Measurements from ENCODE around the gene KRTAP10-3.

The KRTAP10-3 gene

DNA sequence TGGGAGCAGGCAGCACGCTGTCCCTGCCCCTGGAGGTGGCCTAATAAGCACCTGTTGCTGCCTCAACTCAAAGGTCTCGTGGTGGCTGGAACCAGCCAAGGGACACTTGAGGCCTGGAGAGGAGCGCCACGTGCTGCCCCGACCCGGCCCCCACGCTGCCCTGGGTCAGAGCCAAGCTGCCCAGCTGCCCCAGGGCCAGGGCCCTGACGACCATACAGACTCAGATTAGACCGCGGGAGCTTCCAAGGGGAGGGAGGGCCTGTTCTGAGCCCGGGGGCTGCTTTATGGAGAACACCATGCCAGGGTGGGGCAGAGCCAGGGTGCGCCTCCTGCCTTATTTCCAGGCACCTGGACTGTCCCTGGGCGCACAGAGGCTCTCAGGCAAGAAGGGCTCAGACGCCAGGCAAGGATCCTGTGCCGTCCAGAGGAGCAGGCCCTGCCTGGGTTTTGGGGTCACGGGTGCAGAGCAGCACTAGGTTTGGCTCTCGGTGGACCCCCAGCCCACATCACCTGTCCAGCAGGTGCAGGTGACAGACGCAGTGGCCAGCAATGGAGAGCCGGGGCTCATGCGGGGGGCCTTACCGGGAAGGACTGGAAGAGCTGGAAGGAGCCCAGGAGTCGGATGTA is 37.2 kb downstream of the KRTAP10-3 start:
- Histone ChIP-seq H3K9me3 (replicated peaks in 1 of 2; ENCODE audit: control insufficient read depth in 2 of 2, insufficient read depth in 1 of 2, low read depth in 1 of 2, low read length in 2 of 2) (peaks cover 0 to 10% of the 10 kb centered on the region in 2 donors), H4K91ac (ENCODE audit: low read depth, low read length, poor library complexity) (no peak overlapping the region), H3K4ac (ENCODE audit: low read length) (no peak overlapping the region), H2BK120ac (ENCODE audit: low read depth, low read length) (no peak overlapping the region), H3K27me3 (ENCODE audit: control insufficient read depth in 3 of 3, insufficient read depth in 3 of 3, low read depth in 1 of 3, low read length in 3 of 3) (no peaks in the 10 kb centered on the region), H3K4me1 (ENCODE audit: control insufficient read depth in 2 of 2, insufficient read depth in 1 of 2, low read depth in 1 of 2, low read length in 2 of 2) (no peaks in the 10 kb centered on the region), H2AK5ac (ENCODE audit: low read depth, low read length) (peak overlapping the region; percentile 85), H3K18ac (ENCODE audit: low read length) (peak overlapping the region; percentile 81), H3K36me3 (replicated peaks in 1 of 2; ENCODE audit: control insufficient read depth in 2 of 2, insufficient read depth in 2 of 2, low read length in 2 of 2) (no peaks in the 10 kb centered on the region), H3K4me2 (ENCODE audit: insufficient read depth, low read length, poor library complexity, severe bottlenecking) (no peak overlapping the region), H3K27ac (replicated peaks; ENCODE audit: low read length) (no peak overlapping the region), H4K8ac (ENCODE audit: low read depth, low read length) (no peak overlapping the region), H3K23ac (ENCODE audit: low read depth, low read length, poor library complexity) (peak overlapping the region; percentile 77), H3K79me1 (ENCODE audit: low read depth, low read length) (no peaks in the 10 kb centered on the region), H3K14ac (ENCODE audit: low read length) (no peak overlapping the region), H3K4me3 (ENCODE audit: low read length in 2 of 2) (no peak overlapping the region), H3K9ac (ENCODE audit: low read depth, low read length, poor library complexity) (no peak overlapping the region), H2BK5ac (ENCODE audit: low read length) (peak overlapping the region; percentile 15), H2AFZ (ENCODE audit: low read length) (no peak overlapping the region), H2BK15ac (ENCODE audit: low read length) (no peak overlapping the region), H2BK12ac (ENCODE audit: low read length) (no peak overlapping the region)
- no peak for DNase-seq (ENCODE audit: low spot score)
- WGBS, 2 donors (ENCODE audit: extremely low coverage in 2 of 2, insufficient read length in 2 of 2, insufficient replicate concordance in 1 of 2) = no CpG with 5 or more reads among the region's 22 CpGs

- H3K27ac ChIP-seq (replicated peaks; ENCODE audit: low read length) = no peak overlapping the region
- no peak overlapping the region for H2BK120ac ChIP-seq (ENCODE audit: low read depth, low read length)
- H3K27me3 ChIP-seq (ENCODE audit: control insufficient read depth in 3 of 3, insufficient read depth in 3 of 3, low read depth in 1 of 3, low read length in 3 of 3) = no peaks in the 10 kb centered on the region
- H3K4ac ChIP-seq (ENCODE audit: low read length) = no peak overlapping the region
- no peak for DNase-seq (ENCODE audit: low spot score)
- peak overlapping the region; percentile 55 for H2BK5ac ChIP-seq (ENCODE audit: low read length)
- no peaks in the 10 kb centered on the region for H3K36me3 ChIP-seq (replicated peaks in 1 of 2; ENCODE audit: control insufficient read depth in 2 of 2, insufficient read depth in 2 of 2, low read length in 2 of 2)
- no peak overlapping the region for H4K8ac ChIP-seq (ENCODE audit: low read depth, low read length)
- no CpG with 5 or more reads among the region's 31 CpGs for WGBS, 2 donors (ENCODE audit: extremely low coverage in 2 of 2, insufficient read length in 2 of 2, insufficient replicate concordance in 1 of 2)
- no peak overlapping the region for H4K91ac ChIP-seq (ENCODE audit: low read depth, low read length, poor library complexity)
- H3K4me3 ChIP-seq (ENCODE audit: low read length in 2 of 2) = no peak overlapping the region
- H2AFZ ChIP-seq (ENCODE audit: low read length) = no peak overlapping the region
- H2AK5ac ChIP-seq (ENCODE audit: low read depth, low read length) = peak overlapping the region; percentile 85
- H3K9me3 ChIP-seq (replicated peaks in 1 of 2; ENCODE audit: control insufficient read depth in 2 of 2, insufficient read depth in 1 of 2, low read depth in 1 of 2, low read length in 2 of 2) = peaks cover 0 to 10% of the 10 kb centered on the region in 2 donors
- H3K18ac ChIP-seq (ENCODE audit: low read length) = peak overlapping the region; percentile 88
- H3K4me1 ChIP-seq (ENCODE audit: control insufficient read depth in 2 of 2, insufficient read depth in 1 of 2, low read depth in 1 of 2, low read length in 2 of 2) = no peaks in the 10 kb centered on the region
- no peaks in the 10 kb centered on the region for H3K79me1 ChIP-seq (ENCODE audit: low read depth, low read length)
- H3K4me2 ChIP-seq (ENCODE audit: insufficient read depth, low read length, poor library complexity, severe bottlenecking) = no peak overlapping the region
- H2BK12ac ChIP-seq (ENCODE audit: low read length) = no peak overlapping the region
- peak overlapping the region; percentile 77 for H3K23ac ChIP-seq (ENCODE audit: low read depth, low read length, poor library complexity)
- H2BK15ac ChIP-seq (ENCODE audit: low read length) = peak overlapping the region; percentile 93
- H3K14ac ChIP-seq (ENCODE audit: low read length) = no peak overlapping the region
- H3K9ac ChIP-seq (ENCODE audit: low read depth, low read length, poor library complexity) = no peak overlapping the region
These were observed 38.0 kb downstream of the KRTAP10-3 start for GRCh38 chr21:44520326-44521300.

- H3K4ac ChIP-seq (ENCODE audit: low read length) = no peak overlapping the region
- H4K91ac ChIP-seq (ENCODE audit: low read depth, low read length, poor library complexity) = peak overlapping the region; percentile 41
- H2BK120ac ChIP-seq (ENCODE audit: low read depth, low read length) = no peak overlapping the region
- no peaks in the 10 kb centered on the region for H3K27me3 ChIP-seq (ENCODE audit: control insufficient read depth in 3 of 3, insufficient read depth in 3 of 3, low read depth in 1 of 3, low read length in 3 of 3)
- no peaks in the 10 kb centered on the region for H3K4me1 ChIP-seq (ENCODE audit: control insufficient read depth in 2 of 2, insufficient read depth in 1 of 2, low read depth in 1 of 2, low read length in 2 of 2)
- peaks cover 0 to 8% of the 10 kb centered on the region in 2 donors for H3K9me3 ChIP-seq (replicated peaks in 1 of 2; ENCODE audit: control insufficient read depth in 2 of 2, insufficient read depth in 1 of 2, low read depth in 1 of 2, low read length in 2 of 2)
- no peak overlapping the region for H3K4me3 ChIP-seq (ENCODE audit: low read length in 2 of 2)
- no peak overlapping the region for H2BK12ac ChIP-seq (ENCODE audit: low read length)
- no peak overlapping the region for H3K9ac ChIP-seq (ENCODE audit: low read depth, low read length, poor library complexity)
- no peak overlapping the region for H2AFZ ChIP-seq (ENCODE audit: low read length)
- no peak for DNase-seq (ENCODE audit: low spot score)
- H2BK5ac ChIP-seq (ENCODE audit: low read length) = peak overlapping the region; percentile 55
- peak overlapping the region; percentile 74 for H3K23ac ChIP-seq (ENCODE audit: low read depth, low read length, poor library complexity)
- peak overlapping the region; percentile 40 for H2AK5ac ChIP-seq (ENCODE audit: low read depth, low read length)
- peak overlapping the region; percentile 88 for H3K18ac ChIP-seq (ENCODE audit: low read length)
- WGBS, 2 donors (ENCODE audit: extremely low coverage in 2 of 2, insufficient read length in 2 of 2, insufficient replicate concordance in 1 of 2) = no CpG with 5 or more reads among the region's 28 CpGs
- H3K36me3 ChIP-seq (replicated peaks in 1 of 2; ENCODE audit: control insufficient read depth in 2 of 2, insufficient read depth in 2 of 2, low read length in 2 of 2) = no peaks in the 10 kb centered on the region
- H3K79me1 ChIP-seq (ENCODE audit: low read depth, low read length) = no peaks in the 10 kb centered on the region
- no peak overlapping the region for H3K4me2 ChIP-seq (ENCODE audit: insufficient read depth, low read length, poor library complexity, severe bottlenecking)
- H3K27ac ChIP-seq (replicated peaks; ENCODE audit: low read length) = no peak overlapping the region
- peak overlapping the region; percentile 93 for H2BK15ac ChIP-seq (ENCODE audit: low read length)
- no peak overlapping the region for H4K8ac ChIP-seq (ENCODE audit: low read depth, low read length)
- no peak overlapping the region for H3K14ac ChIP-seq (ENCODE audit: low read length)
These were observed 39.0 kb downstream of the KRTAP10-3 start for GRCh38 chr21:44519346-44520325.
